GM03348 (cell line): ENCODE results near the gene CTTNBP2.

ENCODE experiments used
- DNase-seq: peaks from one replicate; pipeline ENCODE4 v3.0.0; 2012; ENCODE audit warnings: low spot score

Gene CTTNBP2

GRCh38 chr7:117873310-117874190 is at the start of gene CTTNBP2:
CTTNBP2 (minus strand) TSS chr7:117873441; CDS start chr7:117873415, 26 bp downstream.
- peak; percentile 63 for DNase-seq

GRCh38 chr7:117916309-117916708 is 43.1 kb upstream of the CTTNBP2 start:
- no peak for DNase-seq

DNA sequence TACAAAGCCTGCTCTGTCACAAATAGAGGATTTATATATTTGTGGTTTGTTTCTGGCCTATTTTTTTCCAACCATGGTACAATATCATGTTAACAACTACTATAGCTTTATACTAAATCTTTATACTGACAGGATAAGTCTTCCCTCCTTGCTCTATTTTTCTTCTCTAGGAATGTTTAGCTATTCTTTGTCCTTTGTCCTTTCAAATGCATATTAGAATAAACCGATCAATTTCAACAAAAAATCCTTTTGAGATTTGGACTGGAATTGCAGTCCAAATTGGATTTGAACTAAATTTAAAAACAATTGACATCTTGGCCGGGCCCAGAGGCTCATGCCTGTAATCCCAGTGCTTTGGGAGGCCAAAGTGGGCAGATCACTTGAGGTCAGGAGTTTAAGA is 39.2 kb upstream of the CTTNBP2 start:
- no peak for DNase-seq

DNA sequence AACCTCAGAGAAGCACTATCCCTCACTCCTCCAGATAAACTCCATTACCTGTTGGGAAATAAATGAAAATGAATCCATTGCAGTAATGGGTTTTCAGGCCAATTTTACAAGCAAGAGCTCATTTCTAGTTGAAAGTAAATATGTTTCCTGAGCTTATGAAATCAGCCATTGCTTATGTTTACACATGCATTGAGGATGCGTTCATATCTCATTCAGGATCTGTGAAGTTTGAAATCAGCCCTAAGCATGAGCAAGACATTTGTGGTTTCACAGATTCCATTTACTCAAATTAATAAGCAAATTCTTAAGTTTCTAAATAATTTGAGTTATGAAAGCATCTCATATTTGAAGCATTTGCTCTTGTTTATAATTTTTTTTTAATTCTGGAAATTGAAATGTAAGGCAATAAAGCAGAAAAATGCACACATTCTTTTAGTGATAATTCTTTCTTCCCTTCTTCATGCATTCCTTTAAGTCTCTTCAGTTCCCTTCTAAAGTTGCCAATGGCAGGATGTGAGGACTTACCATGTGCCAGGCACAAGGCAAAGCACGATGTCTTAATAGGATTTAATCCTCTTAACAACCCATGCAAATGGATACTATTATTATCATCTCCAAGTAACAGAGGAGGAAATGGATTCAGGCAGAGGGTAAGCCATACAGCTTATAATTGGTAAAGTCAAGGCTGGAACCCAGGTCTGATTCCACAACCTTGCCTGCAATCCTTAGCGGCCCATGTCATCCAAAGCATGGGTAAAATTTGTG is 35.0 kb upstream of the CTTNBP2 start:
- no peak for DNase-seq

DNA sequence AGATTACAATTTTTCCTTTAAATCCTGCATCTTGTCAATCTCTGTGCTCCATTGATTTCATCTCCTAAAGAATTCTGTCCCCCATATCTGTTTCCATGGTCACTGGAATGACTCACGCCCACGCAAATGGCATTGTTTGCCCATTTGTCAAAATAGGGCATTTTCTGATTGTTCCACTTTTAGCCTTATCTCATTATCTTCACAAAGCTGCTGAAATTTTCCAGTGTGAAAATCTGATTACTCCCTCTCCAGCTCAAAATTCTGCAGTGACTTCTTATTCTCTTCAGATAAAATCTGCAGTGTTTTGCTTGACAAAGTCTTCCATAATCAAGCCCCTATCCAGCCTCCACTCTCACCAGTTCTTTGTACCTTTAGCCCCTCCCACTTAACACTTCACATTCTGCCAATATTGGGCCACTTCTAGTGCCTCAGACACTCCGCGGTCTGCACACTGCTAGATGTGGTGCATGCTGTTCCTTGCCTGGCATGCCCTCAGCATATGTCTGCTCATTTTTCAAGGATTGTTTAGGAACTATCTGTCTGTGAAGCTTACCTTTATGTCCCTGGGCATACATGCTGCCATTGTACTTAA is 33.9 kb upstream of the CTTNBP2 start:
- no peak for DNase-seq

GRCh38 chr7:117902314-117902889 is 29.2 kb upstream of the CTTNBP2 start:
- no peak for DNase-seq

- no peak for DNase-seq
These were observed 28.0 kb upstream of the CTTNBP2 start for GRCh38 chr7:117901089-117901797.

- DNase-seq = no peak
These were observed 23.1 kb upstream of the CTTNBP2 start for GRCh38 chr7:117896339-117896738.

GRCh38 chr7:117895276-117895675 is 22.0 kb upstream of the CTTNBP2 start:
- no peak for DNase-seq

DNA sequence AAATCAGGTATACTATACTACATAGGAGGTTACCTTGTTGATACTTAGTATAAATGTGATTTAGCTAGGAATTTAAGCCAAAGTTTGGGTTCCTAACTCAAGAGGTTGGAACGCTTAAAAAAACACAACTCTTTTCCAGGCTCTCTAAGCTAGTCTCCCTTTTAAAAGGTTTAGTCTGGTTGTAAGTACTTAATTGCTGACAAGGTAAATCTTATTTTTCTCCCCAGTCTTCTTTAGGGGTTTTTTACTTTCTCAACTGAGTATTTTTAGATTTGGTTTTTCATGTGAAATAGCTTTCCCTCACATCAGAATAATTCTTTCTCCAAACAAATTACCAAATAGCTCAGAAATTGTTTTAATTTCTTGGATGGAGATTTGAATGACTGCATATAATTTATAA is 20.8 kb upstream of the CTTNBP2 start:
- no peak for DNase-seq

GRCh38 chr7:117892821-117893220 is 19.6 kb upstream of the CTTNBP2 start:
- DNase-seq = no peak

DNA sequence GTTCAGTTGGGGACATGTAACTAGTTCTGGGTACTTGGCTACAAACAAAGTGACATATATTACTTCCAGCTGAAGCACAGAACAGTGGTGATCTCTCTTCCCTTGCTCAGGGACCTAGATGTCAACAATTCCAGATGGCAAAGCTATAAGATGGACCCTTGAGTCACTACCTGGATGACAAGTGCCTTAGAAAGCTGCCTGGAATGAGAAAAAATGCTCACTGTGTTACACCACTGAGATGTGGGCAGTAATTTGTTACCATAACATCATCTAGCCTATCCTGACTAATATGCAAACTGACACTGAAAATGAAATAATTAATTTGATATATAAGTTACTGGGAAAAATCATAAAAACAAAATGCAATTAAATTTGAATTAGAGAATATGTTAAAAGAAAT is 16.4 kb upstream of the CTTNBP2 start:
- DNase-seq = no peak

DNA sequence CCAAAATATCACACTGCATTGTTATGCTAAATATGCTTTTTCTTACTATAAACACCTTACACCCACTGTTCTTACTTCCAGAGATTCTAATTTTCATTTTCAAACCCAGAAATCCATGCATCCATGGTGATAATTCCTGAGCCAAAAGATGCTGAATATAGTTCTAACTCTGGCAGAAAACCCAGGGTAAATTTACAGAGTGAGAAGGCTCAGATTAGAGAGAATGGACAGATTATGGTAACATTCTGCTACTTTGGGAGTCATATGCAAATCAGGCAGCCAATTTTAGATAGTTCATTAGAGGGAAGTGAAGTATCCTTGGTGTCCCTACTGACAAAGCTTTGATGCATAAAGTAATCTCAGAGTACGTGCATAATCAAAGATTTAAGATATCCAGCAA is 15.4 kb upstream of the CTTNBP2 start:
- no peak for DNase-seq

GRCh38 chr7:117882594-117882993 is 9.4 kb upstream of the CTTNBP2 start:
- DNase-seq = no peak

DNA sequence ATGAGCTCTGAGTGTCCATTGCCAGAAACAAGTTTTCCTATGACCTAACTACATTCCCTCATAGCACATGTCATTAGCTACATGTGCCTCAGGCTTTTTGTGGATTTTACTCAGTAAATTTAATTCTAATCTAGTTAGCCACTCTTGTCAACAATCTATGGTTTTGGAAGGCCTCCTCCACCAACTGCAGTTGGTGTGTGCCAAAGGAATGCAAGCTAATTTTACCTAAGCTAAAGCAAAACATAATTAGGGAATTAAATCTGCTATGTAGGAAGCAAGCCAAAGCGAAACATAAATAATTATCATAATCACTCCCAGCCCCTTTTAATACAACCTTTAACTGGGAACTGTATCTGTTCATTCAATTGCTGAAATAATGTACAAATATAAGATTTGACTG is 3.5 kb upstream of the CTTNBP2 start:
- no peak for DNase-seq

GRCh38 chr7:117875566-117875965 is 2.3 kb upstream of the CTTNBP2 start:
- no peak for DNase-seq

DNA sequence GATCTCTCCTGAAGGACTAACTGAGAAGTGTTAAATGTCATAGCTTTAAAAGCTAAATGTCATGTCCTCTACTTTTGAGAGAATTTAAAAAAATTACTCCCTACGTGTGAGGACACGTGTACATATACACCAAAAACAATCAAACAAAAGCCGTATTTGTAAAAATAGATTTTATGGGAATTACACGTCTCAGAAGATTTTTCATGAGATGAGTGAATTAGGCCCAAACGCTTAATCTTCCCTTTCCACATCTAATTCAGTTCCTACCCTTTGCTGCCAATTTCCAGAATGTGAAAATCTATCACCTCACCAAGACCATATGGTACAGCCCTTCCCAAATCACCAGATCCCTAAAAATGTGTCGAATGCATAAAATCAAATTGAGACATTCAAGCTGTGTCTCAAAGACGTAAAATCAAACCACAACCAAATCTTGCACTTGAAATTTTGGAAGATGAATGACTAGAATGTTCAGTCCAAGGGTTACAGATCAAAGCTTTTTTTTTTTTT is 1.0 kb upstream of the CTTNBP2 start:
- no peak for DNase-seq

DNA sequence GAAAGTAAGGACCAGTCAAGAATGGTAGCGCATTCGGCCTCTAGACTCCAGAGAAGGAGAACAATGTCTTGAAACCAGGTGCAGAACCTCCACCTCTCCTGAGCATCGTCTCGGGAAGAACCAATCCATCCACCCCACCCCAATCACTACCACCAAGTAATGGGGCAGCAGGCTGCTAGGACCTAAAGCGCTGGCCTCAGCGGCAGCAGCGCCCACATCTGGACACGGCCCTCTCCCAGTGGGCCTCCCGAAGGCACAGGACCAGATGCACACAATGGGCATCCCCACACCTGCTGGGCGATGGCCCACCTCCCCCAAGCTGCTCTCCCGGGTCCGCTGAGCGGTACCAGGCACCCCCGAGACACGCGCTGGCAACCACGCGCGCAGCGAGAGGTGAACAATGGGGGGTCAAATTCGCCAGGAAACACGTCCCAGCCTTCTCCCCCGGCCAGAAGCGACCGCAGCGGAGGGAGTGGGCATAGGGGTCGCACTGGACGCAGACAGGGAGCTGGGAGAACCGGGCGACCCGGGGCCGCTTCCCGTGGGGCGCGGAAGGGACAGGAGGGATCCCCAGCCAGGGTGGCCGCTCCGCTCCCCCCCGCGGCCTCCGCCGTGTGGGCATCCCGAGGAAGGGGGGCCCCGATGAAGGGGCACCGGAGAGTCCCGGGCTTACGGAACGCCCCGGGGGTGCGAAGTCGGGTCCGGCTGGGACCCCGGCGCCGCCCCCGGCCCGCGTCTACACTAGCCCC is 506 bp downstream of the CTTNBP2 start:
- peak; percentile 3 for DNase-seq

DNA sequence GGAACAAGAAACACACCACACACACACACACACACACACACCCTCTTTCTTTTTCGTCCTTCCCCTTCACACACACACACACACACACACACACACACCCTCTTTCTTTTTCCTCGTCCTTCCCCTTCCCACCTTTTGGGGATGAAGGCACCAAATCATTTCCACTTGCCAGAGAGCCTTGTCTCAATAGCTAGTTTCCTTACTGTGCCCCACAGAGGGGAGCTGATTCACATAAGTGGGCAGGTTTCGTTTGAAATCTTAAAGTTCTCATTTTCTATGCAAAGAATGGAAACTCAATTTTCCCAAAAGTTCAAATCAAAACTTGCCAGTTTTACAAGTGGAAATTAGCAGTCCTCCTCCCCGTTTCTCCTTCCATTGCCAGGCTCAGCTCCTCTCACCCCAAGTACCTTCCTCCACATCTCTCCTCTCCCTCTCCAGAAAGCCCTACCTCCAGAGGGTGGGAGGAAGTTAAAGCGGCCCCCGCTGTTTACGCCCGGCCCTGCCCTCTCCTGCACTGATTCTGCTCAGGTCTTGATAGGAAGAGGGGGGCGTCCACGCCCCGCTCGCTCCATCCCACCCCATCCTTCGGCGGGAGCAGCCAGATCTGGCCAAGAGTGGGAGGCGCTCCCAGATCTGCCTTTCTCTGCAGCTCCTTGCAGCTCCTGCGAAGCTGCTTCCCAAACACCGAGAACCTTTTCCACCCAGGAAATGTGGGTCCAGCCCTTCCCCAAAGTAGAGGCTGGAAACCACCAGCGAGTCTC is 1.3 kb downstream of the CTTNBP2 start:
- DNase-seq = no peak

DNA sequence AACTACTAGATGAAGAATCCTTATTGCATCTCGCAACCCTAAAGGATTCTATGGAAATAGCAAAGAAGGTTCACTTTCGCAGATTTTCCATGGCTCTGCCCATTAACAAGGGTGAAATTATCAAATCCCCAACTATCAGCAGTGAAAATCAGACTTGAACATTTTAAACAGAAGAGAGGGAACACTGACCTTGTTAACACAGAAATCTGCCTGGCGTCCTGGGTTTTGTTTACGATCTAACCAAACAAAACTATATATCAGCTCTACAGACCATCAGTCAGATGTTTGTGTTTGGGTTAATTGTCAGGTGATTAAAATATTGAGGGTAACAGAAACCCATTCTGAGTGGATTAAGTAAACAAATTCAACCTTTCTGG is 1.9 kb downstream of the CTTNBP2 start:
- DNase-seq = no peak
